HAP-1 (cell line): ENCODE results near the gene PTPRT.

Experiments
- DNase-seq, 2 experiments: peaks; one replicate each; pipeline ENCODE4 v3.0.0-alpha.2; 2016 to 2020; ENCODE audit warnings: low spot score in 2 of 2
- H3K27me3 ChIP-seq: fragments of 250-450 bp; sonication (Bioruptor Pico); 2 replicates; pipeline ENCODE4 v1.5.1; 2020; ENCODE audit warnings: low read depth, mild to moderate bottlenecking, moderate library complexity
- H3K36me3 ChIP-seq: fragments of 250-450 bp; sonication (Bioruptor Pico); replicated peaks from 2 replicates; pipeline ENCODE4 v1.5.1; 2020; ENCODE audit warnings: mild to moderate bottlenecking
- H3K4me1 ChIP-seq: fragments of 250-450 bp; sonication (Bioruptor Pico); 2 replicates; pipeline ENCODE4 v1.5.1; 2020; ENCODE audit warnings: mild to moderate bottlenecking
- H3K4me3 ChIP-seq: fragments of 250-450 bp; sonication (Bioruptor Pico); 2 replicates; pipeline ENCODE4 v1.5.1; 2020; ENCODE audit warnings: mild to moderate bottlenecking, moderate library complexity
- H3K9me3 ChIP-seq: fragments of 250-450 bp; sonication (Bioruptor Pico); 2 replicates; pipeline ENCODE4 v1.5.1; 2020; ENCODE audit warnings: mild to moderate bottlenecking, moderate library complexity
- in situ Hi-C: fragments of 300-500 bp; cut with MboI; formaldehyde crosslinking; loops from 3 replicates; pipeline ENCODE4 v1.14.3; 2020; ENCODE audit warnings: low sequenced_read_pairs, inconsistent platforms, mixed read lengths

PTPRT gene

DNA sequence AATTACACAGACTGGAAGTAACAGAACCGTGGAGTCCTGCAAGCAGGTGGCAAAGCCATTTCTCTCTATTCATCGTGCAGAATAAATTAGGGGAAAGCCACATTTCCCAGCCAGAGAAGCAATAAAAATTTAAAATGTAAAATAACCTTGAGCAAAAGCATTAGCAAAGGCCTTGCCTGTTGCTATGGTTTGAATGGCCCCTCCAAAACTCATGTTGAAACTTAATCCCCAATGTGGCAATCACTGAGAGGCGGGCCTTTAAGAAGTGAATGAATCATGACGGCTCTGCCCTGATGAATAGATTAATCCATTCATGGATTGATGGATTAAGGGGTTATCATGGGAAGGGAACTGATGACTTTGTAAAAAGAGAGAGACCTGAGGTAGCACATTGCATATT lies 679.0 kb downstream of the PTPRT start:
- DNase-seq: no peak
- H3K27me3 ChIP-seq: no peaks in the 10 kb centered on the region
- in situ Hi-C loops: no loop called here
- no peaks in the 10 kb centered on the region for H3K36me3 ChIP-seq
- no peaks in the 10 kb centered on the region for H3K4me1 ChIP-seq
- no peaks in the 10 kb centered on the region for H3K9me3 ChIP-seq
- no peak overlapping the region for H3K4me3 ChIP-seq

DNA sequence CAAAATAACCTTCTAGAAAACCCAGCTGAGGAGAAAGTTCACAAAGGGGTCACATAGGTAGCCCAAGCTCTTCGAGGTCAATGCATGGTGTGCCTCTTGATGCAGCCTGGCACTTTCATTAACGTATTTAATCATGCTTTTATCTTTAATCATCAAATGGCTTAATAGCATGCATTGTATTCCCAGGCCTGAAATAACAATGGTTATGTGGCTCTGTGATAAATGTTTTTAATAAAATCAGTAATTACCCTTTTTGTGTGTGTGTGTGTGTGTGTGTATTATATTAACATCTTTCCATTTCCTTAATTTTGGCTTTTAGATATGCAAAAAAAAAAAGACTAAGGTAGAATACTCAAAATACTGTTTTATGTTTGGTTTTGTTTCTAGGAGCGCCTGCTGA lies 681.8 kb downstream of the PTPRT start:
- Histone ChIP-seq H3K4me1 (no peaks in the 10 kb centered on the region), H3K36me3 (no peaks in the 10 kb centered on the region), H3K27me3 (no peaks in the 10 kb centered on the region), H3K4me3 (no peak overlapping the region), H3K9me3 (no peaks in the 10 kb centered on the region)
- in situ Hi-C loops: no loop called here
- DNase-seq: no peak

DNA sequence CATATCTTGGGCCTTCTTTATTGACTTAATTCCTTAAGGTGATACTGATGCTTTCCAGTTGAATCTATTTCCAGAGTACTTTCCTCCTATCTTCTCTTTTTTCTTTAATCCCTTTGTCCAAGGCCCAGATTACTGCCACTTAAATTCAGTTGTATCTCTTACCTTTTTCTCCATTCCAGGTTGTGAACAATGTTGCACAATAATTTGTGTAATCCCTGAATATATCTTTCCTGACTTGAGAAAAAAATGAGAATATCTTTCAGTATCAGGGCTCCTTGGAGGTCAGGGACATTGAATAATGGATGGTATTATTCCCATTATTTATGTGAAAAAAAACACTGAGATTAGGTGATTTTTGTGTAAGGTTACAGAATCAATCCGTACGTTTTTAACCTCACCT lies 683.3 kb downstream of the PTPRT start:
- in situ Hi-C loops: no loop called here
- no peak overlapping the region for H3K4me3 ChIP-seq
- no peaks in the 10 kb centered on the region for H3K4me1 ChIP-seq
- H3K27me3 ChIP-seq: no peaks in the 10 kb centered on the region
- no peaks in the 10 kb centered on the region for H3K36me3 ChIP-seq
- H3K9me3 ChIP-seq: no peaks in the 10 kb centered on the region
- no peak for DNase-seq

DNA sequence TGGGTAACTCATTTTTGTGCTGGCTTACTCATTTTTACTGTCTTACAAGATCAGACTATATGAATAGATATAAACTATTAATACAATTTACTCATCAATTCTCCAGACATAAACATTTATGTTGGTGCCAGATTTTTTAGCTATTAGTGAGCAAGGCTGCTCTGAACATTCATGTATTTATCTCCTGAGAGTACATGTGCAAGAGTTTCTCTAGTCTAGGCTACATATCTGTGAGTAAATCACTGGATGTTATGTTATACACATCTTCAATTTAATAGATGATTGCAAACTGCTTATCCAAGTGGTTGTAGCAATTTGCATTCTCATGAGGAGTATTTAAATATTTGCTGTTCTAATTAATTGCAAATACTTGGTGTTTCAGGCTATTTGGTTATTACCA lies 687.1 kb downstream of the PTPRT start:
- H3K36me3 ChIP-seq: no peaks in the 10 kb centered on the region
- H3K4me1 ChIP-seq: no peaks in the 10 kb centered on the region
- no peak overlapping the region for H3K4me3 ChIP-seq
- DNase-seq: no peak
- H3K9me3 ChIP-seq: no peaks in the 10 kb centered on the region
- no peaks in the 10 kb centered on the region for H3K27me3 ChIP-seq
- in situ Hi-C loops: no loop called here

DNA sequence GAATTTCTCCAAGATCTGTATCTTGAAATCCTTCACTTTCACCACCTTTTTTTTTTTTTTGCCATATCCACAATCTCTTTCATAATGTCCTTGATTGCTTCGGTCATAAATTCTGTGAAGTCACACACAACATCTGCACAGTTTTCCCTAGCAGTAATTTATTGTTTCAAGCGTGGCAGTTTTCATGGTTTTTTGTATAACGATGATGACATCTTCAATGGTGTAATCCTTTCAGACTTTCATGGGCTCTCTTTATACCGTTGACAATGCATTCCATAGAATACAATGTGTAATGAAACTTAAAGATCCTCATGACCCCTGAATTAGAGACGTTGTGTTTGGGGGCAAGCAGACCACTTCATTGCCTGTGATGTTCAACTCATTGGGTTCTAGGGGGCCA lies 693.1 kb downstream of the PTPRT start:
- no peaks in the 10 kb centered on the region for H3K4me1 ChIP-seq
- DNase-seq: no peak
- no peaks in the 10 kb centered on the region for H3K27me3 ChIP-seq
- H3K36me3 ChIP-seq: no peaks in the 10 kb centered on the region
- in situ Hi-C loops: no loop called here
- H3K4me3 ChIP-seq: no peak overlapping the region
- H3K9me3 ChIP-seq: no peaks in the 10 kb centered on the region

DNA sequence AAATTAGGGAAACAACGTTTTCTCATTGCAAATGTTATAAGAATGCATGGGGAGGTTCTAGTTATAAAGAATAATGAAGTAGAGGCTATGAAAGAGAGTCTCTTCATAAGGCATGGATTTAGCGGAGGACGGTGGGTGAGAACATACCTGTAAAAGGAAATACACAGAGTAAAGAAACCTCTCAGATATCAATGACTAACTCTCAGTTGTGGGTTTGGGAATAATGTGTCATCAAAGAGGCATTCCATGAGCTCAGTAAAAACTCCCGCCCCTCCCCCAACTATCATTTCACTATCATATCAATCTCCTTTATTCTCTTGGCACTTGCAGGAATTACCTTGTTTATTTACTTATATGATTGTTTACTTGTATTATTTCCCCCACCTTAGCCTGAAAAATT lies 695.4 kb downstream of the PTPRT start:
- in situ Hi-C loops: no loop called here
- Histone ChIP-seq H3K36me3 (no peaks in the 10 kb centered on the region), H3K4me1 (no peaks in the 10 kb centered on the region), H3K27me3 (no peaks in the 10 kb centered on the region), H3K4me3 (no peak overlapping the region), H3K9me3 (no peaks in the 10 kb centered on the region)
- no peak for DNase-seq

DNA sequence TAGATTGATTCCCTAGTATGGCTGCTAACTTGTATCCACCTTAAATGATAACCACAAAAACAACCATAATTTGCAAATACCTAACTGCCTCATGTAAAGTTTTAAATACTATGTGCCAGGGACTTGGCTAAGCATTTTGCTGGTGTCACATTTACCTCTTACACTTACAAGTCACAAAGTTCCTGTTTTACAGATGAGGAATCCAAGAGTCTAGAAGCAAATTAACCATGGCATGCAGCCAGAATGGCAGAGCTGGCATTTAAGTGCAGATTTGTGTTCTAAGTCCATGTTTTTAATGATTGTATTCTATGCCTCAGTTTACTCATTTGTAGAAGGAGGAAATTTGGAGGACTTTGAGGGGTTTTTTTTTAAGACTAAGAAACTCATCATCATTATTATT lies 696.7 kb downstream of the PTPRT start:
- Histone ChIP-seq H3K9me3 (no peaks in the 10 kb centered on the region), H3K4me1 (no peaks in the 10 kb centered on the region), H3K27me3 (no peaks in the 10 kb centered on the region), H3K36me3 (no peaks in the 10 kb centered on the region), H3K4me3 (no peak overlapping the region)
- in situ Hi-C loops: no loop called here
- DNase-seq: no peak

DNA sequence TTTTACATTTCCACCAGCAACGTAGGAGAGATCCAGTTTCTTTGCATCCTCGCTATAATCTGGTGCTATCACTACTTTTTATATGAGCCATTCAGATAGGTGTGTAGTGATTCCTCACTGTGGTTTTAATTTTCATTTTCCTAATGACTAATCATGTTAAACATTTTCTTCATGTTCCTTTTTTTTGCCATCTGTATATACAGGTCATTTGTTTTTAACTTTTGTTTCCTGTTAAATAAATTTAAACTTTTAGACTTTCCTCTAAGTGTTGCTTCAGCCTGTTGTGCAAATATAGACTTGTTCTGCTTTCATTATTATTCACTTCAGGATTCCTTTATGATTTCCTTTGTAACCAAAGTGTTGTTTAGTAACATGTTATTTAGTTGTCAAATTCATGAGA lies 697.4 kb downstream of the PTPRT start:
- Histone ChIP-seq H3K9me3 (no peaks in the 10 kb centered on the region), H3K27me3 (no peaks in the 10 kb centered on the region), H3K4me3 (no peak overlapping the region), H3K36me3 (no peaks in the 10 kb centered on the region), H3K4me1 (no peaks in the 10 kb centered on the region)
- no peak for DNase-seq
- in situ Hi-C loops: no loop called here

DNA sequence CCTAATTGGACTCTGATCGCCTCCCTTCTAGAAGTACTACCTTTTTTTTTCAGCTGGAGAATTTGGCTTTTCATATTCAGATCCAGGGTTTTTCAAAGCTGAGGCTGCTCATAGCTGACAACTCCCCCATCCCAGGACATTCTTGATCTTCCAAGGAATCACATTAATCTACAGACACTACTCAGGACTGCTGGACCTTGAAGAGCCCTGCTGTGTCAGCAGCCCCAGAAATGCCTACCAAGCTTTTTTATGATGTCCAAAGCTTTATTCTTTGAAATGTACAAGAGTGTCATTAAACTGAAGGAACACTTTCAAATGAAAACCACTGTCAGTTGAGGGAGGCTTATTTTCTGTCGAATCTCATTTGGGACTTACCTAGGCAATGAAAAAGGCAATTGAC lies 704.1 kb downstream of the PTPRT start:
- in situ Hi-C loops: no loop called here
- Histone ChIP-seq H3K4me1 (no peaks in the 10 kb centered on the region), H3K4me3 (no peak overlapping the region)

DNA sequence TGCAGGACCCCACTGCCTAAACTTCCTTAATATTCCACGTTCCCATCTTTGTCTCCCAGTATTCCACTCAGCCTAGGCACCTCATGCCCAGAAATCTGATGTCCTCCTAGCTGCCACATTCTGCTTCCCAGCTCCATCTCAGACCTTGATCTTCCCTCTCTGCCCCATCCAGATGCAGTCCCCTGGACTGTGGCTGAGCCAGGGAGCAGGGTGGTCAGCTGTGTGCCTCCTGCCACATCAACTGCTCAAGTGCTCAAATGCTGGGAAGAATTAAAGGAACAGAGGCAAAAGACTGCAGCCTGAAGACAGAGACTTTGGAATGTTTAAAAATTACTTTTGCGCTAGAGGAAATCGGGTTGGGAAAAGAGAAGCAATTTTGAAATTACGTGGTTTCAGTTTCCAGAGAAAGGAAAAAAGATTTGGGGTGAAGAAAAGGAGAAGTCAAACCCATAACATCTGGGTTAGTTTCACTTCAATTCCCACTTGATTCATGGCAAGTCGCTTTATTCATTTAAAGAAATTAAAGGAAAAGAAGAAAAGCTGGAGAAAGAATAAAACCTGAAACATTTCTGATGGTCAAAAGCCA lies 704.8 kb downstream of the PTPRT start:
- no peak overlapping the region for H3K4me3 ChIP-seq
- no peaks in the 10 kb centered on the region for H3K27me3 ChIP-seq
- in situ Hi-C loops: no loop called here
- no peaks in the 10 kb centered on the region for H3K4me1 ChIP-seq
- no peaks in the 10 kb centered on the region for H3K36me3 ChIP-seq
- H3K9me3 ChIP-seq: no peaks in the 10 kb centered on the region
- no peak for DNase-seq

More for the DNA sequence above, 704.1 kb downstream of the PTPRT start:
- Histone ChIP-seq H3K27me3 (no peaks in the 10 kb centered on the region), H3K9me3 (no peaks in the 10 kb centered on the region), H3K36me3 (no peaks in the 10 kb centered on the region)
- no peak for DNase-seq

DNA sequence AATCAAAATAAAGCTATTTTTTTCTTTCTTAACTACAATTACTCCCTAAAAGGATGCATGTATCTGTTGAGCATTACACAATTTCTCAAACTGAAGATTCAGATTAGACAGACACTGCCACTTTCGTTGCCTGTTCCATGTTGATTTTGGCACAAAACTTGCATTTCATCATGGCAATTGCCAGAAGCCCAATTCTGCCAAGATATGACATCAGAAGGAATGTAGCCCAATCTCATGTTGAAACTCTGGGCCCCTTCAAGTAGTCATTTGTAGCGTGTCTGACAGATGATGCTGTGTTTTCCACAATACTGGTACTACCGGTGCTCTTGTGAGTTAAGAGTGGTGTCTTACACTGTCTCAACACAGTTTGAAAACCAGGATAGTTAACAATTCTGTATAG lies 705.4 kb downstream of the PTPRT start:
- no peak for DNase-seq
- no peak overlapping the region for H3K4me3 ChIP-seq
- H3K9me3 ChIP-seq: no peaks in the 10 kb centered on the region
- H3K27me3 ChIP-seq: no peaks in the 10 kb centered on the region
- in situ Hi-C loops: no loop called here
- no peaks in the 10 kb centered on the region for H3K4me1 ChIP-seq
- no peaks in the 10 kb centered on the region for H3K36me3 ChIP-seq

DNA sequence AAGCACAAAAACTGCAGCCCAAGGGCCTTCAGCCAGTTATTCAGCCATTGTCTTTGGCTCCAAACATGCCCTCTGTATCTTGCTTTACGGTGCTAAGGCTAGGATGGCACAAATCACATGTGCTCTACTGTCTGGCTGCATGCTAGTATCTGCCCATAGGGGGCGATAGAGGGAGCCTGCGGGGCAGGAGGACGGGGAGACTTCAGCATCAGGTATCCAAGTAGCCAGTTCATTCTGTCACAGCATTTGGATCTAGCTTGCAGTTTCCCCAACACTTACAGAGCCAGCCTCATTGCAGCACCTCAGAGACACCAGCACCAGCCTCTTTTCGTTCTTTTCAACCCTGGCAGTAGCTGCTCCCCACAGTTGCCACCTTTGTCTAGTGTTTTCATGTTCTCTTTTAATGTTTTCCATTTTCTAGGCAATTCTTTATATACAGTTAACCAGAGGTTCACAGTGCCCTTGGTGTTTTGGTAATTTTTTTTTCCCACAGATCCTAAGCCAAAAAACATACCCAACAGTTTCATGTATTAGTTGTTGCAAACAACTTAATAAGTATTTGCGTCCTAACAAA lies 705.9 kb downstream of the PTPRT start:
- DNase-seq: peak in 1 of 2 experiments; percentile 26
- no peaks in the 10 kb centered on the region for H3K27me3 ChIP-seq
- H3K9me3 ChIP-seq: no peaks in the 10 kb centered on the region
- in situ Hi-C loops: no loop called here
- H3K4me1 ChIP-seq: no peaks in the 10 kb centered on the region
- H3K4me3 ChIP-seq: no peak overlapping the region
- no peaks in the 10 kb centered on the region for H3K36me3 ChIP-seq

DNA sequence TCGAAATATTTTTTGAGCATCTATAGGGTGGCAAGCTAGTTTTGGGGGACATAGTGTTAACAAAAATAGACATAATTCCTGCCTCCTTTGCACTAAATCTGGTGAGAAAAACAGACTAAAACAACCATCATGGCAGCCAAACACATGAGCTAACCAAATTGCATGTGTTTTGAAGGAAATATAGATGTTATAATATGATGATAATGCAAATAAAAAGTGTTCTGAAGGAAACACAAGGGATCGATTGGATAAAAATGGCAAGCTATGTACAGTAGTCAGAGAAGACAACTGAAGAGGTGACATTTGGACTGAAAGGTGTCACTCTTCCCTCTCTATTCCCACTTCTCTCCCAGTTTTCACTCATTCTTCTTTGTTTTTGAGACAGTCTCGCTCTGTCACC lies 706.9 kb downstream of the PTPRT start:
- no peaks in the 10 kb centered on the region for H3K36me3 ChIP-seq
- DNase-seq: no peak
- H3K4me3 ChIP-seq: no peak overlapping the region
- H3K4me1 ChIP-seq: no peaks in the 10 kb centered on the region
- no peaks in the 10 kb centered on the region for H3K27me3 ChIP-seq
- in situ Hi-C loops: no loop called here
- no peaks in the 10 kb centered on the region for H3K9me3 ChIP-seq

DNA sequence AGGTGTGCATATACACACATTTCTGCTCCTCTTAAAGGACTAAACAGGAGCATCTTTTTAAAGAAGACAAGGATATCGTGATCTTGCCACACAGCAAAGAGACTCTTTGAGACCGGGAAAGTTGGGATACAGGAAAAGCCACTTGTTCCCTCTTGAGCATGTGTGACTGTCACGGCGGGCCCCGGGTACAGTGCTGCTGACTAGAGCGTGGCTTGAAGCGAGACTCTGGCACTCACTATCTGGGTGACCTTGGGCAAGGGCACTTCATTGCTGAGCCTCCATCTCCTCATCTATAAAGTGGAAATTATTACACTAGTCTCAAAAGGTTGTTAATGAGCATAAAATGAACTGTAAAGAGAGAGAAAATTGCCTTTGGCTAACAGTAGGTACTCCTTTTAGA lies 713.9 kb downstream of the PTPRT start:
- Histone ChIP-seq H3K27me3 (no peaks in the 10 kb centered on the region), H3K4me1 (no peaks in the 10 kb centered on the region), H3K9me3 (no peaks in the 10 kb centered on the region), H3K4me3 (no peak overlapping the region), H3K36me3 (no peaks in the 10 kb centered on the region)
- no peak for DNase-seq
- in situ Hi-C loops: no loop called here

DNA sequence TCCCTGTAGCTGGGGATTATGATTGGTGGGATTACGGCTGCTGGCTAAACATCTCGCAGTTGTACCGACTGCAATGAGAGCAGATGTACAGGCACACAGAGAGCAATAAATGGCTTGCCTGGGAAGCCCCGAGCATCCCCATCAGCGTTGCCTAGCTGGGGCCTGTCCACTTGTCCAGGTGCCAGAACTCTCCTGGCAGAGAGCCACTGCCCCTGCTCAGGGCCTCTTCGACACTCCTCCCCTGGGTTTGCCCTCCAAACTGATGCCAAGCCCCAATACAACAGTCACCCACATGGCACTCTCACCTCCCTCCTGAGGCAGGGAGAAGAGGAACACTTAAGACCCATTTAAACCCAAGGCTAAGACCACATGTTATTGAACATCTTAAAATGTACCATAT lies 715.1 kb downstream of the PTPRT start:
- in situ Hi-C loops: no loop called here
- H3K4me3 ChIP-seq: no peak overlapping the region
- no peak for DNase-seq
- no peaks in the 10 kb centered on the region for H3K36me3 ChIP-seq
- no peaks in the 10 kb centered on the region for H3K9me3 ChIP-seq
- H3K4me1 ChIP-seq: no peaks in the 10 kb centered on the region
- H3K27me3 ChIP-seq: no peaks in the 10 kb centered on the region
